Fibroblast of pulmonary artery (primary cell): ENCODE measurements around the gene BCL2.

ENCODE experiments used
- DNase-seq: peaks from one replicate; pipeline ENCODE4 v3.0.0-alpha.2; 2010; ENCODE audit warnings: low read depth
- H3K4me3 ChIP-seq: replicated peaks from 2 replicates; pipeline ENCODE4 v1.5.1; 2011; ENCODE audit warnings: low read depth, mild to moderate bottlenecking, control low read depth, low read length, moderate library complexity
- TF ChIP-seq, protein P1 (sequence below): IDR thresholded peaks from 2 replicates; pipeline ENCODE4 v1.5.1; 2011; ENCODE audit warnings: mild to moderate bottlenecking, control low read depth, low read length, inconsistent platforms; ENCODE audit errors: missing control alignments

BCL2 gene

DNA sequence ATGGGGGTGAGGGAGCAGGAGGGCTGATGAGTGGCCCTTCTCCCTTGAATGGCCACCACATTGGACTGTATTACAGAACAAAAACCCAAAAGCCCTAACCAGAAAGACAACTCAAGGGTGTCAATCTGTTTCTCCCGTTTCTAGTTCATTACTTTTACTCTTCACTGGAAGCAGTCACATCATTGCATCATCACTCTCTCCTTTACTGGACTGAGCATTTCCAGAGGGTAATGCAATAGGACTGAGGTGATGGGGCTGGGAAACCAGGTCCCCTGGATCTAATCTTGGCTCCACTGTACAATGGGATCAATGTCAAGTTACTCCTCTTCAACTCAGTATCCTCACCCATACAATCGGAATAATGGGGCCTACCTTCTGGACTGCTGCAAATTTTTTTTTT lies 56.1 kb downstream of the BCL2 start:
- TF ChIP-seq, protein P1, sequence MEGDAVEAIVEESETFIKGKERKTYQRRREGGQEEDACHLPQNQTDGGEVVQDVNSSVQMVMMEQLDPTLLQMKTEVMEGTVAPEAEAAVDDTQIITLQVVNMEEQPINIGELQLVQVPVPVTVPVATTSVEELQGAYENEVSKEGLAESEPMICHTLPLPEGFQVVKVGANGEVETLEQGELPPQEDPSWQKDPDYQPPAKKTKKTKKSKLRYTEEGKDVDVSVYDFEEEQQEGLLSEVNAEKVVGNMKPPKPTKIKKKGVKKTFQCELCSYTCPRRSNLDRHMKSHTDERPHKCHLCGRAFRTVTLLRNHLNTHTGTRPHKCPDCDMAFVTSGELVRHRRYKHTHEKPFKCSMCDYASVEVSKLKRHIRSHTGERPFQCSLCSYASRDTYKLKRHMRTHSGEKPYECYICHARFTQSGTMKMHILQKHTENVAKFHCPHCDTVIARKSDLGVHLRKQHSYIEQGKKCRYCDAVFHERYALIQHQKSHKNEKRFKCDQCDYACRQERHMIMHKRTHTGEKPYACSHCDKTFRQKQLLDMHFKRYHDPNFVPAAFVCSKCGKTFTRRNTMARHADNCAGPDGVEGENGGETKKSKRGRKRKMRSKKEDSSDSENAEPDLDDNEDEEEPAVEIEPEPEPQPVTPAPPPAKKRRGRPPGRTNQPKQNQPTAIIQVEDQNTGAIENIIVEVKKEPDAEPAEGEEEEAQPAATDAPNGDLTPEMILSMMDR, result no peak
- no peak overlapping the region for H3K4me3 ChIP-seq
- no peak for DNase-seq

DNA sequence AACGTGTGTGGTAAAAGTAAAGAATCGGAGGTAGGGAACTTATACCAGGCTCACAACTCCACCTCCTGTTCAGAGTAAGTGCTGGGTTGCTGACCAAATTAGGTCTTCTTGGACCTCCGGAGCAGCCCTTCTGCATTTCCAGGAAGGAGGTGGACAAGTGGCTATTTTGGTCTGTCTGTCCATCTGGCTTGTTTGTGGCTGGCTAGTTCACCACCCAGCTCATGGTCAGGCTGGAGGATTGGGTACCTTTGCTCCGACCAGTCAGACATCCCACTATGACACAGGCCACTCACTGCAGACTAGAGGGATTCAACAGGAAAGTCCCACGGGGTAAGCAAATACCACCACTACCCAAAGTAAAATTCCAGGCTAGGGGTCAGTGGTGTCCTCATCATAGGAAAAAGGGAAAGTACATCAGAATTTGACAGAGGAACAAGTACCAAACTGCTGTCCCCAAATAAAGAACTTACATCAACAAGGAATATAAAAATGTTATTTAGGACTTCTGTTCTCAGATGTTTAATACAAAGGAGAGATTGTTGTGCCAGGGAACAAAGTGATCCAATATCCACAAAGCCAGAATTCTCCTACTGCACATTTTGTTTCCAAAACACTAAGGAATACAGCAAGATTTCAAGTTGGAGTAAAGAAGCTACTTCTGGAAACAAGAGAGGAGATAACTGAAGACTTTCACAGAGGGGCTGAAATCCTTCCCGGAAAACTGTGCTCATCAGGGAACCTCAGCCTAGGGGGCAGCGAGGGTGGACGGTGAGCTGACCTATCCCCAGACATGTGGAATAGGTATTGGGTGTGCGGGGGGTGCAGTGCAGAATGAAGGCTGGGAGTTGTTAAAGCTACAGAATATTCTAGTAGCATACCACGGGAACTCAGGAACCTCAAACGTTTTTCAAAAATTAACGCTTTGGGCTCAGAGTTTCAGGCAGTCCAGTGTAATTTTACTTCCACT lies 56.9 kb downstream of the BCL2 start:
- H3K4me3 ChIP-seq, result no peak overlapping the region
- DNase-seq, result peak; percentile 2
- TF ChIP-seq, protein P1, result no peak

GRCh38 chr18:63261029-63261428 lies 58.5 kb downstream of the BCL2 start:
- TF ChIP-seq, protein P1, result no peak

DNA sequence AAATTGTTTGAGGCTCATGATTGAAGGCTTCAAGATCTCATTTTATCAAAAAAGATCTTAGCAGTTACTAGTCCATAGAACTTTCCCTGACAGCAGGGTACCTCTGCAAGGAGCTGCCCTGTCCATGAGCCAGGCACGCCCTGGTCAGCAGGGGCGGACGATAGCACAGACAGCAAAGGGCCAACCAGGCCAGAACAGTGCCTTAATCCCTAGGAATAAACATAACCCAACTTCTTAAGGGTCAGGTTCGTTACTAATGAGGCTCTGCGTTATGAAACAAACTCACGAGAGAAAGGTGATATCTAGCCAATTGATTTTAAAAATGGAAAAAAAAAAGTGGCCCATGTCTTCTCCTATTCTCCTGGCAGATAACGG lies 59.2 kb downstream of the BCL2 start:
- DNase-seq, result no peak
- TF ChIP-seq, protein P1, result no peak
- no peak overlapping the region for H3K4me3 ChIP-seq

More at GRCh38 chr18:63261029-63261428, 58.5 kb downstream of the BCL2 start:
- H3K4me3 ChIP-seq, result no peak overlapping the region
- DNase-seq, result no peak

GRCh38 chr18:63259567-63260379 lies 59.8 kb downstream of the BCL2 start:
- H3K4me3 ChIP-seq, result no peak overlapping the region
- no peak for DNase-seq
- TF ChIP-seq, protein P1, result no peak

DNA sequence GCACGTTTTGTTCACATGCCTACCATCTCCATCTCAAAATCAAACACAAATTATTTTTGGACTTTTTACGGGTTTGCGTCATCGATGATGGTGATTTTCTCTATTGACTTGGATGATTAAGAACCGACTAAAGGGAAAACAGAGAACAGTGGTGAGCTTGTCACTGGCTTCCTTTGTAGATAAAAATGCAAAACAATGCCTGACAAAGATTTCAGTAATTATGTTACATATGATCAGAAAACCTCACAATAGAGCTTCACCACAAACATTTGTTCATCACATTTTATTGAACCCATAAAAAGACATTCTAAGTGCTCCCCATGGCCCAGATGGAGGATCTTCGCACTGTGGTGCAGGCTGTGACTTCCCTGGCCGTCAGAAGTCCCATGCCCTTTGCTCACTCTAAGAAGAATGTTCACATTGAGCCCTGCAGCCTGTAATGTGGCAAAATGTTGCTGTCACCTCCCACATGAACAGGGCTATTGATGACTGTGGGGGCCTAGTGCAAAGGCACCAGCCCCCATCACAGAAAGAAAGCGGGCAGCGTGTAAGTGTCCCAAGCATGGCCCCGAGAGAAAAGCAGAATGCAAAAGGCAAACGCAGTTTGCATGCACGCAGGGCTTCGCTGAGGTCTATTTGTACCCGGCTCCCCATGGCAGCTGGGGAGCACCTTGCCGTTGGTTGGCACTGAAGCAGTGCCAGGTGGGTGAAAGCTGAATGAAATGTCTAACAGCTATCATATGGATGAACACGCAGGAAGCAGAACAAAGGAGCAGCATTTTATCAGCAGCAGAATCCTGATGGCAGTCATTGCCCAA lies 60.6 kb downstream of the BCL2 start:
- TF ChIP-seq, protein P1, result no peak
- no peak for DNase-seq
- no peak overlapping the region for H3K4me3 ChIP-seq
